ENCODE results near the gene MYH9.

- TF ChIP-seq CTCF (IDR thresholded peaks at IDR 0.05) (no peak), POLR2A (IDR thresholded peaks at IDR 0.05) (no peak), EP300 (IDR thresholded peaks at IDR 0.05) (no peak)
These were observed 113.2 kb downstream of the MYH9 start for GRCh38 chr22:36274531-36274930.
